ENCODE data around the gene ZNF688. TPM values are rescaled to one million over a fixed set of nuclear protein-coding genes. Genes with fewer than 3 reads are reported as not detected.
A peak's percentile ranks its signal among the peaks of the same experiment; 100 is the strongest.

Gene ZNF688
- total and polyA plus RNA-seq, 2 of the 13 experiments (the other 11 are each of a cell fraction or from before 2014, with no cell fraction given): 2.4 to 5.4 TPM

DNA sequence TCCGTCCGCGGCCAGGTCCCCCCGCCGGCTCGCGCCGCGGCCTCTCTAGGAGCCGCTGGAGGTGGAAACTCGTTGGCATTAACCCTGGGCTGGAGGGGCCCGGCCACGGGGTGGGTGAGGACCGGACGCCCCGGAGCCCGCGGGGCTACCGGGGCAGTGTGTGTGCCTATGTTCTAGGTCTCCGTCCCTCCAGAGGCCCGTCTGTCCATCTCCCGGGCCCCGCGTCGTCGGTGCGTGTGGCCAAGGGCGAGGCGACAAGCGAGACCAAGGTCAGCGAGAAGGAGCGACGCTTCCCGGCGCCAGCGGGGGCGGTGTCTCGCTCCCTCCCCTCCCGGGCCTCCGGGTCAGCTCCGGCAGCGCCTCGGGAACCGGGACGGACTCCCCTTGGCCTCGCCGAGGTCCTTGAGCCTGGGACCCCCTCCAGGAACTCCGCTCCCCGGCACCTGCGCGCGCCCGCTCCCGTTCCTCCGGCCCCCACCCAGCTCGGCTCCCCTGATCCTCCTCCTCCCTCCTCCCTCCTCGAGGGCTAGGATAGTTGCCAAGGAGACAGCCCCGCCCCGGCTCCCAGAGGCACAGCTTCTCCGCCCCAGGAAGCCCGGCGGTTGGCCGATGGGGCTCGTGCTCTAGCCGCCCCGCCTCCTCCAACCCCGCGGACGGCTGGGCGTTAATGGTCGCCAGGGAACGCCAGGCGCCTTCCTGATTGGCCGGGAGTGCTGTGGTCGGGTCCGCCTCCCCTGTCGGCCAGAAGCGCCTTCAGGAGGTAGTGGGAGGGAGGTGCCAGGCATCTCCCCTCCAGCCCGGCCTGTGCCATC lies 44.5 kb downstream of the ZNF688 start (continued):
- TF ChIP-seq ZNF362 (CRISPR knock-in tag; IDR thresholded peaks at IDR 0.05; ENCODE audit: borderline replicate concordance) (0 out of 2 replicates have a peak, but pooled peaks have one; percentile 25), ZNF570 (CRISPR knock-in tag; IDR thresholded peaks at IDR 0.05; ENCODE audit: borderline replicate concordance) (no peak), ZNF10 (CRISPR knock-in tag; IDR thresholded peaks at IDR 0.05; ENCODE audit: borderline replicate concordance, low read depth) (no peak), ZNF557 (CRISPR knock-in tag; IDR thresholded peaks at IDR 0.05) (no peak), MTF2 (CRISPR knock-in tag; IDR thresholded peaks at IDR 0.05; ENCODE audit: borderline replicate concordance) (no peak), ZNF841 (CRISPR knock-in tag; IDR thresholded peaks at IDR 0.05; ENCODE audit: borderline replicate concordance) (peak; percentile 37; the same call in 1 of the 2 replicates), ARNT2 (CRISPR knock-in tag; IDR thresholded peaks at IDR 0.05; ENCODE audit: low read depth) (no peak), ZBTB2 (CRISPR knock-in tag; IDR thresholded peaks at IDR 0.05; ENCODE audit: low read depth) (peak; percentile 68; the same call in 1 of the 2 replicates), ZNF230 (CRISPR knock-in tag; IDR thresholded peaks at IDR 0.05) (peak; percentile 7; the same call in 1 of the 2 replicates), HOXA3 (CRISPR knock-in tag; IDR thresholded peaks at IDR 0.05) (peak; percentile 23; the same call in 1 of the 2 replicates), IRX3 (CRISPR knock-in tag; IDR thresholded peaks at IDR 0.05; ENCODE audit: borderline replicate concordance, low read depth) (0 out of 2 replicates have a peak, but pooled peaks have one; percentile 14), ZNF780A (CRISPR knock-in tag; IDR thresholded peaks at IDR 0.05) (no peak), ZNF317 (CRISPR knock-in tag; IDR thresholded peaks at IDR 0.05) (peak; percentile 80; the same call in 1 of the 2 replicates), RFX3 (CRISPR knock-in tag; IDR thresholded peaks at IDR 0.05) (peak; percentile 94), ZNF772 (CRISPR knock-in tag; IDR thresholded peaks at IDR 0.05) (peak; percentile 80; the same call in 1 of the 2 replicates)
- TF ChIP-seq, protein P1, sequence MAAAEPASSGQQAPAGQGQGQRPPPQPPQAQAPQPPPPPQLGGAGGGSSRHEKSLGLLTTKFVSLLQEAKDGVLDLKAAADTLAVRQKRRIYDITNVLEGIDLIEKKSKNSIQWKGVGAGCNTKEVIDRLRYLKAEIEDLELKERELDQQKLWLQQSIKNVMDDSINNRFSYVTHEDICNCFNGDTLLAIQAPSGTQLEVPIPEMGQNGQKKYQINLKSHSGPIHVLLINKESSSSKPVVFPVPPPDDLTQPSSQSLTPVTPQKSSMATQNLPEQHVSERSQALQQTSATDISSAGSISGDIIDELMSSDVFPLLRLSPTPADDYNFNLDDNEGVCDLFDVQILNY (CRISPR knock-in tag; conservative IDR thresholded peaks at IDR 0.05): no peak
- TF ChIP-seq, protein P2, sequence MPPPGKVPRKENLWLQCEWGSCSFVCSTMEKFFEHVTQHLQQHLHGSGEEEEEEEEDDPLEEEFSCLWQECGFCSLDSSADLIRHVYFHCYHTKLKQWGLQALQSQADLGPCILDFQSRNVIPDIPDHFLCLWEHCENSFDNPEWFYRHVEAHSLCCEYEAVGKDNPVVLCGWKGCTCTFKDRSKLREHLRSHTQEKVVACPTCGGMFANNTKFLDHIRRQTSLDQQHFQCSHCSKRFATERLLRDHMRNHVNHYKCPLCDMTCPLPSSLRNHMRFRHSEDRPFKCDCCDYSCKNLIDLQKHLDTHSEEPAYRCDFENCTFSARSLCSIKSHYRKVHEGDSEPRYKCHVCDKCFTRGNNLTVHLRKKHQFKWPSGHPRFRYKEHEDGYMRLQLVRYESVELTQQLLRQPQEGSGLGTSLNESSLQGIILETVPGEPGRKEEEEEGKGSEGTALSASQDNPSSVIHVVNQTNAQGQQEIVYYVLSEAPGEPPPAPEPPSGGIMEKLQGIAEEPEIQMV (CRISPR knock-in tag; IDR thresholded peaks at IDR 0.05; ENCODE audit: low read depth): no peak
- TF ChIP-seq, protein P3, sequence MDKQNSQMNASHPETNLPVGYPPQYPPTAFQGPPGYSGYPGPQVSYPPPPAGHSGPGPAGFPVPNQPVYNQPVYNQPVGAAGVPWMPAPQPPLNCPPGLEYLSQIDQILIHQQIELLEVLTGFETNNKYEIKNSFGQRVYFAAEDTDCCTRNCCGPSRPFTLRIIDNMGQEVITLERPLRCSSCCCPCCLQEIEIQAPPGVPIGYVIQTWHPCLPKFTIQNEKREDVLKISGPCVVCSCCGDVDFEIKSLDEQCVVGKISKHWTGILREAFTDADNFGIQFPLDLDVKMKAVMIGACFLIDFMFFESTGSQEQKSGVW (CRISPR knock-in tag; IDR thresholded peaks at IDR 0.05; ENCODE audit: borderline replicate concordance): no peak; the same call in 1 of the 2 replicates
- TF ChIP-seq, protein P4, sequence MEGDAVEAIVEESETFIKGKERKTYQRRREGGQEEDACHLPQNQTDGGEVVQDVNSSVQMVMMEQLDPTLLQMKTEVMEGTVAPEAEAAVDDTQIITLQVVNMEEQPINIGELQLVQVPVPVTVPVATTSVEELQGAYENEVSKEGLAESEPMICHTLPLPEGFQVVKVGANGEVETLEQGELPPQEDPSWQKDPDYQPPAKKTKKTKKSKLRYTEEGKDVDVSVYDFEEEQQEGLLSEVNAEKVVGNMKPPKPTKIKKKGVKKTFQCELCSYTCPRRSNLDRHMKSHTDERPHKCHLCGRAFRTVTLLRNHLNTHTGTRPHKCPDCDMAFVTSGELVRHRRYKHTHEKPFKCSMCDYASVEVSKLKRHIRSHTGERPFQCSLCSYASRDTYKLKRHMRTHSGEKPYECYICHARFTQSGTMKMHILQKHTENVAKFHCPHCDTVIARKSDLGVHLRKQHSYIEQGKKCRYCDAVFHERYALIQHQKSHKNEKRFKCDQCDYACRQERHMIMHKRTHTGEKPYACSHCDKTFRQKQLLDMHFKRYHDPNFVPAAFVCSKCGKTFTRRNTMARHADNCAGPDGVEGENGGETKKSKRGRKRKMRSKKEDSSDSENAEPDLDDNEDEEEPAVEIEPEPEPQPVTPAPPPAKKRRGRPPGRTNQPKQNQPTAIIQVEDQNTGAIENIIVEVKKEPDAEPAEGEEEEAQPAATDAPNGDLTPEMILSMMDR (CRISPR knock-in tag; IDR thresholded peaks at IDR 0.05): peak; percentile 54

Data from HepG2 (cell line).